ENCODE results near the gene PDGFRB.

- TF ChIP-seq CTCF (IDR thresholded peaks at IDR 0.05) (no peak), POLR2A (IDR thresholded peaks at IDR 0.05) (no peak)
Measured at GRCh38 chr5:150064681-150065220, 90.9 kb downstream of the PDGFRB start.
